Measurements from ENCODE around the gene IQSEC3.

The IQSEC3 gene

GRCh38 chr12:179885-180284, 113.3 kb downstream of the IQSEC3 start:
- H3K79me2 ChIP-seq (ENCODE audit: insufficient read depth, low read length), result no peaks in the 10 kb centered on the region
- TF ChIP-seq EZH2phosphoT487 (IDR thresholded peaks at IDR 0.05; ENCODE audit: borderline replicate concordance) (no peak), CTCF (conservative IDR thresholded peaks at IDR 0.05; ENCODE audit: low read length) (no peak)
- no peaks in the 10 kb centered on the region for H3K27me3 ChIP-seq (ENCODE audit: insufficient read depth, low read length, poor library complexity, severe bottlenecking)
- H3K4me2 ChIP-seq (ENCODE audit: low read depth, low read length, poor library complexity, severe bottlenecking), result peak overlapping the region; percentile 65
- H3K36me3 ChIP-seq (ENCODE audit: insufficient read depth, low read length), result no peaks in the 10 kb centered on the region
- no peak overlapping the region for H2AFZ ChIP-seq (ENCODE audit: low read length)
- H3K4me1 ChIP-seq (ENCODE audit: insufficient read depth, low read length, poor library complexity, severe bottlenecking), result peaks cover 66% of the 10 kb centered on the region
- peak overlapping the region; percentile 48 for H3K4me3 ChIP-seq (ENCODE audit: low read length, poor library complexity, severe bottlenecking)
- H3K9me3 ChIP-seq (ENCODE audit: insufficient read depth, low read depth, low read length), result no peaks in the 10 kb centered on the region
- H4K20me1 ChIP-seq (ENCODE audit: insufficient read depth, low read length, poor library complexity, severe bottlenecking), result no peaks in the 10 kb centered on the region
- H3F3A ChIP-seq (ENCODE audit: low read depth), result no peaks in the 10 kb centered on the region
- peak overlapping the region; percentile 53 for H3K9ac ChIP-seq (ENCODE audit: low read depth, low read length, poor library complexity, severe bottlenecking)
- no peaks in the 10 kb centered on the region for H3K9me2 ChIP-seq (replicated peaks; ENCODE audit: low read depth, low read length)

GRCh38 chr12:180445-180844, 113.9 kb downstream of the IQSEC3 start:
- Histone ChIP-seq H3K9me2 (replicated peaks; ENCODE audit: low read depth, low read length) (no peaks in the 10 kb centered on the region), H3K4me1 (ENCODE audit: insufficient read depth, low read length, poor library complexity, severe bottlenecking) (peaks cover 66% of the 10 kb centered on the region), H3K27me3 (ENCODE audit: insufficient read depth, low read length, poor library complexity, severe bottlenecking) (no peaks in the 10 kb centered on the region), H3K9me3 (ENCODE audit: insufficient read depth, low read depth, low read length) (no peaks in the 10 kb centered on the region), H4K20me1 (ENCODE audit: insufficient read depth, low read length, poor library complexity, severe bottlenecking) (no peaks in the 10 kb centered on the region), H3K4me2 (ENCODE audit: low read depth, low read length, poor library complexity, severe bottlenecking) (peak overlapping the region; percentile 65), H3K9ac (ENCODE audit: low read depth, low read length, poor library complexity, severe bottlenecking) (peak overlapping the region; percentile 53), H3K4me3 (ENCODE audit: low read length, poor library complexity, severe bottlenecking) (peak overlapping the region; percentile 48), H3K36me3 (ENCODE audit: insufficient read depth, low read length) (no peaks in the 10 kb centered on the region), H2AFZ (ENCODE audit: low read length) (no peak overlapping the region), H3F3A (ENCODE audit: low read depth) (no peaks in the 10 kb centered on the region), H3K79me2 (ENCODE audit: insufficient read depth, low read length) (no peaks in the 10 kb centered on the region)
- TF ChIP-seq EZH2phosphoT487 (IDR thresholded peaks at IDR 0.05; ENCODE audit: borderline replicate concordance) (no peak), CTCF (conservative IDR thresholded peaks at IDR 0.05; ENCODE audit: low read length) (no peak)

DNA sequence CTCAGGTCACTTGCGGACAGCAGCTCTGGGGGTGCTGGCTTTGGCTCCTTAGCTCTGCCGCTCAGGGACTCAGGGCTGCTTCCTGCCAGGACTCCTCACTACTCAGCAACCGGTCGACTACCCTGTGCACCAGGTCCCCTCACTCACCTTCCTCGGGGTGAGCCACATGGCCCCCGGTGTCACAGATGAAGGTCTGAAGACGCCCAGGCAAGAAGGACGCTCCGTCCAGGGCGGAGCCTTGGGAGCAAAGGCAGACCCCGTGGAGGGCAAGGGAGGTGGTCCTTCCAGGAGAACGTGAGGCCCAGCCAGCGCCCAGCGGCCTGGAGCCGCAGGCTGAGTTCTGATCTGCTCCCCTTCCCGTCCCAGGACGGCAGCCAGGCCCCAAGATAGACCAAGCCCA, 115.4 kb downstream of the IQSEC3 start:
- Histone ChIP-seq H3K9me2 (replicated peaks; ENCODE audit: low read depth, low read length) (no peaks in the 10 kb centered on the region), H3K36me3 (ENCODE audit: insufficient read depth, low read length) (no peaks in the 10 kb centered on the region), H3K9ac (ENCODE audit: low read depth, low read length, poor library complexity, severe bottlenecking) (peak overlapping the region; percentile 53), H3K4me2 (ENCODE audit: low read depth, low read length, poor library complexity, severe bottlenecking) (peak overlapping the region; percentile 27), H2AFZ (ENCODE audit: low read length) (no peak overlapping the region), H3F3A (ENCODE audit: low read depth) (no peaks in the 10 kb centered on the region), H4K20me1 (ENCODE audit: insufficient read depth, low read length, poor library complexity, severe bottlenecking) (no peaks in the 10 kb centered on the region), H3K4me3 (ENCODE audit: low read length, poor library complexity, severe bottlenecking) (no peak overlapping the region), H3K27me3 (ENCODE audit: insufficient read depth, low read length, poor library complexity, severe bottlenecking) (no peaks in the 10 kb centered on the region), H3K9me3 (ENCODE audit: insufficient read depth, low read depth, low read length) (no peaks in the 10 kb centered on the region), H3K79me2 (ENCODE audit: insufficient read depth, low read length) (no peaks in the 10 kb centered on the region), H3K4me1 (ENCODE audit: insufficient read depth, low read length, poor library complexity, severe bottlenecking) (peaks cover 64% of the 10 kb centered on the region)
- TF ChIP-seq CTCF (conservative IDR thresholded peaks at IDR 0.05; ENCODE audit: low read length), result no peak
- TF ChIP-seq EZH2phosphoT487 (IDR thresholded peaks at IDR 0.05; ENCODE audit: borderline replicate concordance), result no peak

Measured in Loucy (cell line).